ENCODE data around the gene ZNF584. TPM values are rescaled to one million over a fixed set of nuclear protein-coding genes. Genes with fewer than 3 reads are reported as not detected.

The ZNF584 gene
- polyA plus RNA-seq, 4 donors: 11.2 to 14.6 (median 14.3) TPM

DNA sequence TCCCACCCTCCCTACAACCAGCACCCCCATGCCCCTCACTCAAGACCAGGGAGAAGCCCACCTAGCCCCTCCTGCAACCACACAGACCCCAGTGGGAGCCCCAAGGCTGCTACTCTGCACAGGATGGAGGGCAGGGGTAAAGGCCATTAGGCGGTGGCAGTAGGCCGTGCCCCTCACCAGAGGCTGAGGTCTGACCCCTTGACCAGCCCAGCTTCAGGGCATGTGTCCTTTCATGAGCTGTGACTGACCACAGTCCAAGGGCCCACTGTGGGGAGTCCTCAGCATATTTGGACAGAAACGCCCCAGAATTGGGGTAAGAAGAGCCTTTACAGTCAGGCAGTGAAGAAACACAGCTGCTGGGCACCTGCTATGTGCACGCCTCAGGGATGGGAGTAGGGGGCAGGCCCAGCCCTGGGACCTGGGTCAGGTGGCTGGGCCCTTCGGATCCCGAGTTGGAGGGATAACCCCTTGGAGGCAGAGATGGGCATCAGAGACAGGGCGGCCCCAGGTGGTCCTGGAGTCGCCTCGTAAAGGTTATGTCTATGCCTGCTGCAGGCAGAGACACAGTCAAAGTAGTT, 23.0 kb upstream of the ZNF584 start:
- DNase-seq (ENCODE audit: low read depth in 4 of 4, low spot score in 2 of 4): no peak

GRCh38 chr19:58385891-58386575, 22.4 kb upstream of the ZNF584 start:
- DNase-seq (ENCODE audit: low read depth in 4 of 4, low spot score in 2 of 4): no peak

DNA sequence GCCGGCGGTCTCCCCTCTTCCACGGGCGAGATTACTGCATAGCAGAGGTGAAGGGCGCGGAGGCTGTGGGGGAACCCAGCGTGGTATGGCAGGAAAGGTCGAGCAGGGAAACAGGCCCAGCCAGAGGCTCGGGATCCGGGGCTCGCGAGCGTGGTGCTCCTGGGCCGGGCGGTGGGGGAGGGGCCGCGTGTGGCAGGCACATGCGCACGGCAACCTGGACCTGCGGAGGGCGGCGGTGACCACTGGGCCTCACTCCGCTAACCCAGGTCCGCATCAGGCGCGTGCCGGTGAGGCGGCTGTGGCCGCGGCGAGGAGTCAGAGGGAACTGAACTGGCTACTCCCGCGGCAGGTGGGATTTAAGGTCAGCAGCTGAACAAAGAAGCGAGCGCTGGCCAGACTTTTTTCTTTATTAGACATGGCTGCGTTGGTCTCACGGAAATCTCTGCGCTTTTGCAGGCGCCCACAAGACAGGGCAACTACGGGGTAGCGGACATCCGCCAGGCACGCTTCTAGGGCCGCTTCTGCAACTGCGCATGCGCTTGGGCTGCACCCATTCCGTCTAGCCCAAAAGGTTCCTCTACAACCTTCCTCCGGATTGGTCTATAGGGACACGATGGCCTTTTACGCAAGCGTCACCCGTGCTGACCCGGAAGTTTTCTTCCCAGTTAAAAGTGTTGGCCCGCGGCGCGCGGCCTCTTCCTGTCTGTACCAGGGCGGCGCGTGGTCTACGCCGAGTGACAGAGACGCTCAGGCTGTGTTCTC, 21.7 kb upstream of the ZNF584 start, which contains the start of gene RPS5:
RPS5 (plus strand) TSS at position 694 of the 762 bp plus-strand sequence. CDS start 869 bp downstream, outside the sequence.
- DNase-seq (ENCODE audit: low read depth in 4 of 4, low spot score in 2 of 4): peak; percentile 87 to 98 (median 94)

DNA sequence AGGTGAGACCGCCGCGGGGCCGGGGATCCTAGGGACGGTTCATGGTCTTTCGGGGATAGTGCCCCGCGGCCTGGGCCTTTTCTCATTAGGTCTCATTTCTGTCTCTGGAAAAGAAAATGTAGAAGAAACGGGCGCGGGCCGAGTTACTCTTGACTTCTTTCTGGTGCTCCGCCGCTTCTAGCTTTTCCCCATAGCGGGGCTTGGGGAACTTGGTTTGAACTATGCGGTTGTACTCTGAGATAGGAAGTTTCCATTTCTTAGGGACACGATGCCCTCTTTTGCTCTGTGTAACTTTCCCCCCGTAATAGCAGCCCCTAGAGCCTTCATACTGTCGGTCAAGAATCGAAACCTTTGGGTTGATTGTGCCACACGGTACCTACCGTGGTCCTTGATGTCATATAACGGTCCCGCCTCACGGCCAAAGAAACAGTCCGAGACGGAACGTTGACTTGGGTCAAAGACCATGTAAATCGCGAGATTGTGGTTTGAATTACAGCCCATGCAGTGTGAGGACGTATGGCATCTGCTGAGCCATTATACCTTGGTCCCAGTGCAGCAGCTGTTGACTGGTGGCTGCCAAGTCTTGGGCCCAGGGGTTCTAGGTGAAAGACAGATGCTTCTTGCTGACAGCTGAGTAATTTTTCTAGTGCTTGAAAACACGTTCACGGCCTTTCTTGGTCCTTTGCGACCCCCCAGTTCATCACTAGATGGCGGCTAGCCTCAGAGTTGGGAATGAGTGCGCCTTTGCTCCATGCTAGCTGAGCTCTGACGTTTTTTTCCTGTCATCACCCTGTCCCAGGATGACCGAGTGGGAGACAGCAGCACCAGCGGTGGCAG, 20.9 kb upstream of the ZNF584 start:
- no peak for DNase-seq (ENCODE audit: low read depth in 4 of 4, low spot score in 2 of 4)

GRCh38 chr19:58388175-58388526, 20.3 kb upstream of the ZNF584 start:
- DNase-seq (ENCODE audit: low read depth in 4 of 4, low spot score in 2 of 4): no peak

DNA sequence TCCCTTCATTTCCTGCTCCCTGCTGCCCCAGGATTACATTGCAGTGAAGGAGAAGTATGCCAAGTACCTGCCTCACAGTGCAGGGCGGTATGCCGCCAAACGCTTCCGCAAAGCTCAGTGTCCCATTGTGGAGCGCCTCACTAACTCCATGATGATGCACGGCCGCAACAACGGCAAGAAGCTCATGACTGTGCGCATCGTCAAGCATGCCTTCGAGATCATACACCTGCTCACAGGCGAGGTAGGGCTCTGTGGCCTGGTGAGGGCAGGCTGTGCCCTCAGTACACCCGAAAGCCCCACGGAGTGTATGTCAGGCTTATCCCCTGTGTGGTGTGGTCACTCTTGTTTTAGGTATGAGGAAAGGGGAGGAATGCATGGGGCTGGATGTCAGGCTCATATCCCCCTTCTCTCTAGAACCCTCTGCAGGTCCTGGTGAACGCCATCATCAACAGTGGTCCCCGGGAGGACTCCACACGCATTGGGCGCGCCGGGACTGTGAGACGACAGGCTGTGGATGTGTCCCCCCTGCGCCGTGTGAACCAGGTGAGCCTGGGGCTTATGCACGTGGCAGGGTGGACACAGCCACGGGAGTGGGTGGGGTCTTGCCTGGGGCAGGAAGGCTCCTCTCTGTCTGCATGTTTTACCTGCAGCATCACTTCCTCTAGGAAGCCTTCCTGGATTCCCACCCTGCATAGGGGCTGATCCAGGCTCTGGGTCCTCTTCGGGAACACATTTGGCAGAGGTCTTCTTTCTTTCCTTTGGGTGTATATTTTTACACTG, 15.3 kb upstream of the ZNF584 start:
- DNase-seq (ENCODE audit: low read depth in 4 of 4, low spot score in 2 of 4): no peak

DNA sequence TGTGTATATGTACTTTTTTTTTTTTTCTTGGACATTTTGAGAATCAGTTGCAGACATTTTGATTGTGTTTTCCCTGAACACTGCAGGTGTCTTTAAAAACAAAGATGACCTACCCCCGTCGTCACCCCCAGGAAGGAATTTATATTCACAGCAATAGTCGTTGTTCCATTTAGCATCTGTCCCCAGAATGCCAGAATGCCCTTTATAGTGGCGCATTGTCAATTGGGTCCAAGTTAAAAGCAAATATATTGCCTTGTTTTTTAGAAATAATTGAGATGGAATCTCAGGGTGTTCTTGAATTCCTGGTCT, 14.8 kb upstream of the ZNF584 start:
- DNase-seq (ENCODE audit: low read depth in 4 of 4, low spot score in 2 of 4): no peak

- no peak for DNase-seq (ENCODE audit: low read depth in 4 of 4, low spot score in 2 of 4)
Observed at GRCh38 chr19:58394821-58395219, 13.6 kb upstream of the ZNF584 start.

DNA sequence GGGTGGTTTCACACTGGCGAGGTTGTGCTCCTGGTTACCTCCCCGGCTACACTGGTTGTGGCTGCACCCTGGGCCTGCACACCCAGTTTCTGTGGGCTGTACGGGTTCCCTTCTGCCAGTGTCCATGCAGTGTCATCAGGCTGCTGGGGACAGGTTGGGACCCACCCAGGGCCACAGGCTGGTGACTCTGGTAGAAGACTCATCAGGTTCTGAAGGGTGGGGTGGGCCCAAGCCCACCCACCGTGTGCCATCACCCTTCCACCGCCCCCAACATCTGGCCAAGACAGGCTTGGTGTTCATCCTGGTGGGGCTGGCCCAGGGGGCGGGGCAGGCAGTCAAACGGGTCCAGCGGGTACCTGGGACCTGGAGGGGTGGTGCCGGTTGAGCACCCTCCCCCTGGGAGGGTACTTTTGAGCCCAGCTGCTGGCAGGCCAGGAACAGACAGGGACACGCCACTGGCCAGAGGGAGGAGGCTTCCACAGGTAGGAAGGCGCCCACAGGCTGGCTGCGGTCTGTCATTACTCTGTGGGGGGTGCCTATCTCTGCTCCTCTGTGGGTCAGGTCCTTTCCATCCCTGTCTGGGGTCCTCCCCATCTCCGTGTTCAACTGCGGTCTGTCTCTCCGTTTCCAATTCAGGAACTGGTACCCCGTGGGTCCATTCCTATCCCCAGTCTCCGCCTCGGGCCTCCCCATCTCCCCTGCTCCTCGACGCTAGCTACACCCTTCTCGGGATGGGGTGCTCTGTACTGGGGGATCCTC, 13.1 kb upstream of the ZNF584 start, which contains the start of gene RNF225:
RNF225 (plus strand) TSS at position 437 of the 759 bp plus-strand sequence. CDS start 434 bp downstream, outside the sequence.
- no peak for DNase-seq (ENCODE audit: low read depth in 4 of 4, low spot score in 2 of 4)

GRCh38 chr19:58395979-58396627, 12.3 kb upstream of the ZNF584 start:
- no peak for DNase-seq (ENCODE audit: low read depth in 4 of 4, low spot score in 2 of 4)

GRCh38 chr19:58396691-58397532, 11.5 kb upstream of the ZNF584 start:
- no peak for DNase-seq (ENCODE audit: low read depth in 4 of 4, low spot score in 2 of 4)

- DNase-seq (ENCODE audit: low read depth in 4 of 4, low spot score in 2 of 4): no peak
Observed at GRCh38 chr19:58397533-58398037, 10.9 kb upstream of the ZNF584 start.

DNA sequence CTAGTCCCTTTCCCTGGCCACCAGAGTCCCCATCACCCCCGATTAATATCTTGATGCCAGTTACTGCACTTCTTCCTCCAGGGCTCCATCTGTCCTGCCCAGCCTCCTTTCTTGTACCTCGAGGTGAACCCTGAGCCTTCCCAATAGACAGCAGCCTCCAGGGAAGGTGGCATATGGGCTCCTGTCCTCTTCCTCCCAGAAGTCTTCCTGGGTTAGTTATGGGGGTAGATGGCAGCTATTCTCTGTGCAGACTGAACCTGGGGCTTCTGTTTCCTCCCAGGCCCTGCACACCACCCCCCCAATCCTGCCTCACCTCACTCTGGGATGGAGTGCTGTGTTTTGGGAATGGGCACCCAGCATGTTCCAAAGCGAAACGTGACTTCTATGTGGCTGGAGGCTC, 10.4 kb upstream of the ZNF584 start:
- no peak for DNase-seq (ENCODE audit: low read depth in 4 of 4, low spot score in 2 of 4)

GRCh38 chr19:58398545-58398944, 9.9 kb upstream of the ZNF584 start:
- DNase-seq (ENCODE audit: low read depth in 4 of 4, low spot score in 2 of 4): no peak

DNA sequence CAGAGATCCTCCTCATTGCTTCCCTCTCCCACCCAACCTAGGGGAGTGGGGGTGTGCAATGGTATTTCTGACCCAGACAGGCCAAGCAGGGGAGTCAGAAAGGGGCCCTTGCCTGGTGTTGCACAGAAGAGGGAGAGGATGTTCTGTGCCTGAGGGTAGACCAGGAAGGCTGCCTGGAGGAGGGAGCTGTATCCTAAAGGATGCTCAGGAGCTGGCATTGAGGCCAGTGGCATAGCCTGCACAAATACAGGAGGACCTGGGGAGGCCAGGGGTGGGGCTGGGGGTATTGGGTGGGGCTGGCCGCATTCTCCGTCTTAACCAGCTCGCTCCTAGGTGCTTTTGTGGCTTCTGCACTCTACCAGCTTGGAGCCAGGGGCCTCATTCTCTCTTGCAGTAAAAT, 8.5 kb upstream of the ZNF584 start:
- no peak for DNase-seq (ENCODE audit: low read depth in 4 of 4, low spot score in 2 of 4)

- no peak for DNase-seq (ENCODE audit: low read depth in 4 of 4, low spot score in 2 of 4)
Observed at GRCh38 chr19:58400316-58400915, 8.0 kb upstream of the ZNF584 start.

Data from left renal cortex interstitium (tissue), 4 donors.